Renal pelvis (tissue), 12 donors: ENCODE results near the gene KLHDC3. TPM values are rescaled to one million over a fixed set of nuclear protein-coding genes. Genes with fewer than 3 reads are reported as not detected.

Experiments
- DNase-seq: peaks from one replicate; pipeline ENCODE4 v3.0.0-alpha.2; 2013
- long read RNA-seq, 16 experiments: transcript quantifications; one replicate each; lab custom pipeline, GENCODE V29; 2026
- polyA plus RNA-seq, 3 donors: library from polyadenylated mRNA; unstranded; fragments of 120-200 nt; gene quantifications; one replicate each; pipeline ENCODE4 v1.2.1, GENCODE V29; 2013; ENCODE audit not compliant: insufficient read length in 3 of 3

The KLHDC3 gene, protein sequence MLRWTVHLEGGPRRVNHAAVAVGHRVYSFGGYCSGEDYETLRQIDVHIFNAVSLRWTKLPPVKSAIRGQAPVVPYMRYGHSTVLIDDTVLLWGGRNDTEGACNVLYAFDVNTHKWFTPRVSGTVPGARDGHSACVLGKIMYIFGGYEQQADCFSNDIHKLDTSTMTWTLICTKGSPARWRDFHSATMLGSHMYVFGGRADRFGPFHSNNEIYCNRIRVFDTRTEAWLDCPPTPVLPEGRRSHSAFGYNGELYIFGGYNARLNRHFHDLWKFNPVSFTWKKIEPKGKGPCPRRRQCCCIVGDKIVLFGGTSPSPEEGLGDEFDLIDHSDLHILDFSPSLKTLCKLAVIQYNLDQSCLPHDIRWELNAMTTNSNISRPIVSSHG
- polyA plus RNA-seq: 100 to 1,000 TPM in 2 of 3 donors, 10 to 100 TPM in 1; 95.6 to 106 (median 106) TPM
- long read RNA-seq, donor 1, transcript KLHDC3-202 (11 exons, 1,909 nt): major isoform, 29 of 29 reads
- long read RNA-seq, donor 1, partial matches to known transcripts: 0 of 29 reads
- long read RNA-seq, donor 1, other reads (novel, unspliced or antisense): 0 of 29 reads
- long read RNA-seq, donor 2, transcript KLHDC3-202 (11 exons, 1,909 nt): major isoform, 44 of 55 reads
- long read RNA-seq, donor 2, partial matches to known transcripts: 11 of 55 reads
- long read RNA-seq, donor 2, other reads (novel, unspliced or antisense): 0 of 55 reads
- long read RNA-seq, donor 3, transcript KLHDC3-202 (11 exons, 1,909 nt): major isoform, 35 of 59 reads
- long read RNA-seq, donor 3, partial matches to known transcripts: 24 of 59 reads
- long read RNA-seq, donor 3, other reads (novel, unspliced or antisense): 0 of 59 reads
- long read RNA-seq, donor 4, transcript KLHDC3-202 (11 exons, 1,909 nt): major isoform, 40 of 47 reads
- long read RNA-seq, donor 4, partial matches to known transcripts: 7 of 47 reads
- long read RNA-seq, donor 4, other reads (novel, unspliced or antisense): 0 of 47 reads
- long read RNA-seq, donor 5, transcript KLHDC3-202 (11 exons, 1,909 nt): major isoform, 11 of 11 reads
- long read RNA-seq, donor 5, partial matches to known transcripts: 0 of 11 reads
- long read RNA-seq, donor 5, other reads (novel, unspliced or antisense): 0 of 11 reads
- long read RNA-seq, donor 6, transcript KLHDC3-202 (11 exons, 1,909 nt): major isoform, 37 of 43 reads
- long read RNA-seq, donor 6, partial matches to known transcripts: 6 of 43 reads
- long read RNA-seq, donor 6, other reads (novel, unspliced or antisense): 0 of 43 reads
- long read RNA-seq, donor 7, transcript KLHDC3-202 (11 exons, 1,909 nt): major isoform, 45 of 68 reads
- long read RNA-seq, donor 7, partial matches to known transcripts: 16 of 68 reads
- long read RNA-seq, donor 7, other reads (novel, unspliced or antisense): 7 of 68 reads
- long read RNA-seq, donor 8, transcript KLHDC3-202 (11 exons, 1,909 nt): major isoform, 24 of 38 reads
- long read RNA-seq, donor 8, partial matches to known transcripts: 14 of 38 reads
- long read RNA-seq, donor 8, other reads (novel, unspliced or antisense): 0 of 38 reads
- long read RNA-seq, donor 9, transcript KLHDC3-202 (11 exons, 1,909 nt): major isoform, 49 of 94 reads
- long read RNA-seq, donor 9, partial matches to known transcripts: 45 of 94 reads
- long read RNA-seq, donor 9, other reads (novel, unspliced or antisense): 0 of 94 reads
- long read RNA-seq, donor 10, transcript KLHDC3-202 (11 exons, 1,909 nt): major isoform, 36 of 43 reads
- long read RNA-seq, donor 10, partial matches to known transcripts: 7 of 43 reads
- long read RNA-seq, donor 10, other reads (novel, unspliced or antisense): 0 of 43 reads
- long read RNA-seq, donor 11, transcript KLHDC3-202 (11 exons, 1,909 nt): major isoform, 14 of 44 reads
- long read RNA-seq, donor 11, partial matches to known transcripts: 30 of 44 reads
- long read RNA-seq, donor 11, other reads (novel, unspliced or antisense): 0 of 44 reads
- long read RNA-seq, donor 12, transcript KLHDC3-202 (11 exons, 1,909 nt): major isoform, 53 of 74 reads
- long read RNA-seq, donor 12, partial matches to known transcripts: 20 of 74 reads
- long read RNA-seq, donor 12, other reads (novel, unspliced or antisense): 0 of 74 reads
- long read RNA-seq, donor 13, transcript KLHDC3-202 (11 exons, 1,909 nt): major isoform, 11 of 11 reads
- long read RNA-seq, donor 13, partial matches to known transcripts: 0 of 11 reads
- long read RNA-seq, donor 13, other reads (novel, unspliced or antisense): 0 of 11 reads
- long read RNA-seq, donor 14, transcript KLHDC3-202 (11 exons, 1,909 nt): major isoform, 55 of 89 reads
- long read RNA-seq, donor 14, partial matches to known transcripts: 34 of 89 reads
- long read RNA-seq, donor 14, other reads (novel, unspliced or antisense): 0 of 89 reads
- long read RNA-seq, donor 15, transcript KLHDC3-202 (11 exons, 1,909 nt): major isoform, 62 of 77 reads
- long read RNA-seq, donor 15, partial matches to known transcripts: 15 of 77 reads
- long read RNA-seq, donor 15, other reads (novel, unspliced or antisense): 0 of 77 reads
- long read RNA-seq, donor 16, transcript KLHDC3-202 (11 exons, 1,909 nt): major isoform, 35 of 45 reads
- long read RNA-seq, donor 16, partial matches to known transcripts: 10 of 45 reads
- long read RNA-seq, donor 16, other reads (novel, unspliced or antisense): 0 of 45 reads

- DNase-seq: peak; percentile 100
These were observed at the start of gene KLHDC3, which contains the start of gene MEA1 for GRCh38 chr6:43013843-43014433. KLHDC3 (plus strand) TSS chr6:43014249; CDS start chr6:43017193, 2,944 bp downstream. MEA1 (minus strand) TSS chr6:43013946; CDS start chr6:43013813, 133 bp downstream.

DNA sequence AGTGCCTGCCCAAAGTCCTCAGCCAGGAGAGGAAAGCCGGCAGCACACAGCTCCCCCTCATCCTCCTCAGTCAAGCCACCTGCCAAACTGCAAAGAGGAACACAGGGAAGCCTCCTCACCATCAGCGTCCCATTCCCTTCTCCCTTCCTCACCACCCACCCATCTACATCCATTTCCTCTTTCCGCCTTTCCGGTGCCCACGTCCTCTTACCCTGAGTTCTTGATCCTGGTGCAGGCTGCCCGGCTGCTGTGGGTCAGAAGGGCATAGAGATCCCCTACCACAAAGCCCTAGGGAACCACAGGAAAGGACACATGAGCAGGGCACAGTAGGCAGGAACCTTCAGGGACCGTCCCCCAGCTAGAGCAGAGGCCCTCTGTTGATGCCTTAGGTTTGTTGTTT lies 47.5 kb upstream of the KLHDC3 start:
- DNase-seq: no peak

DNA sequence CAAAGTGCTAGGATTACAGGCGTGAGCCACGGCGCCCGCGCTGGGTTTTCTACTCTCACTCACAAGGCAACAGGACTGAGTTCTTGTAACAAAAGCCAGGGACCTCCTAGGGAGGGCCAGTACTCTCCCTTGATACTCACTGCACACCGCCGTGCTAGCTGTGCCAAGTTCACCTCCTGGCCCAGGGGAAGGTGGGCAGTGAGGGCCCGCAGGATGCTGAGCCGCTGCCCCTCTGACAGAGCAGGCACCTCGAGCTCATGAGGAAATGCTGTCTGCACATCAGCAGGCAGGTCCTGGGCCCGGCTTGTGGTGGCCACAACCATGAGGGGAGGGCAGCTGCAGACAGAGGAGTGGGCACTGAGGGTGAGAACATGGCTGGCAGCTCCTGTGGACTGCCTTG lies 46.8 kb upstream of the KLHDC3 start:
- DNase-seq: no peak

DNA sequence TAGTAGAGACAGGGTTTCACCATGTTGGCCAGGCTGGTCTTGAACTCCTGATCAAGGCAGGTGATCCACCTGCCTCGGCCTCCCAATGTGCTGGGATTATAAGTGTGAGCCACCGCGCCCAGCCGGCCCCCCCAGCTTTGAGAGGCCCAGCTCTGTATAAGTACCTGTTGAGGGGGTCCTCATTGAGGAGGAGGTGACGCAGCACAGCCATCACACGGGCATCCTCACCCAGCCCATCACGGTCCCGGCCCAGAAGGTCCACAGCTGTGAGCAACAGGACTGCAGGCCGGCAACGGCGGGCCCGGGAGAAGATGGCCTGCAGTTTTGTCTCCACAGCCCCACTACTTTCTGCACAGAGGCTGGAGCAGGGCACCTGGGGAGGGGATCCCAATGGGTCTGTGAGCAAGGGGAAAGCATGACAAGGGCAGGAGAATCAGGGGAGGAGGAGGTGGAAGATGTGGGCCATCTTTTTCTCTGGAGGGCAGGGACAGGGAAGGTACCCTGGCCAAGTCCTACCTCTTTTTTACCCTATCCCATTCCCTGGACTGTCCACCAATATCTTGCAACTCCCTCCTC lies 45.8 kb upstream of the KLHDC3 start:
- DNase-seq: no peak

- no peak for DNase-seq
These were observed 45.3 kb upstream of the KLHDC3 start for GRCh38 chr6:42968783-42969182.

GRCh38 chr6:42969431-42969830 lies 44.6 kb upstream of the KLHDC3 start:
- no peak for DNase-seq

- DNase-seq: no peak
These were observed 44.1 kb upstream of the KLHDC3 start for GRCh38 chr6:42969934-42970333.

DNA sequence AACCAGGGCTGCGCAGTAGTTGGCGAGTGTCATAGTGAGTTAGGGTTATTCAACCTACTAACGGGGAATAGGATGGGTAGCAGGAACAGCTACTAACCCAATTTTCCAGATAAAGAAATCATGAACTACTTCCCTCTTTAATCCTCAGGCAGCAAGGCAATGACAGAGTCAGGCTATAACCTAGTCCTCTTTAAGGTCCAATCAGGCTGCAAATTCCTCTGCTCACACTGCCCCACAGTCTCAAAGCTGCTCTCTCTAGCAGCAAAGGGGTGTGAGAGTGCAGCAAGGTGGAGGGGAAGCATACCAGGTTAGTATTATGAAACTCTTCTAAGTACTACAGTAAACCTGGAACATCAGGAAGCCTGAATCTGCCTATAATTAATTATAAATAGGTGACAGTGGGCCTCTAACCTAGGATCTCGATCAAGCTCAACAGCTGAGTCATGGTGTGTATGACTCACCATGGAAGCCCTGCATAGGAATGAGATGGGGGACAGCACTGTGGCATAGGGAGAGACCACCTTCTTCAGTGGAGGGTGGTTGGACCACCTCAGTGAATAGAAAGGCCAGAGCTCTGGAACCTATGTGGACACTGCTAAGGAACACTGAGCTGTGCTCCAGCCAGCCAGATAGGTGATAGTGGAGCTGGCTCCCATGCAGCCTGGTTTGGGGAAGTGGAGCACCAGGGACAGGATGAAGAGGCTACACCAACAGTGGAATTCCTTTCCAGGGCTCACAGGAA lies 43.0 kb upstream of the KLHDC3 start:
- no peak for DNase-seq

- no peak for DNase-seq
These were observed 42.2 kb upstream of the KLHDC3 start for GRCh38 chr6:42971746-42972327.

GRCh38 chr6:42973926-42974325 lies 40.1 kb upstream of the KLHDC3 start:
- no peak for DNase-seq

DNA sequence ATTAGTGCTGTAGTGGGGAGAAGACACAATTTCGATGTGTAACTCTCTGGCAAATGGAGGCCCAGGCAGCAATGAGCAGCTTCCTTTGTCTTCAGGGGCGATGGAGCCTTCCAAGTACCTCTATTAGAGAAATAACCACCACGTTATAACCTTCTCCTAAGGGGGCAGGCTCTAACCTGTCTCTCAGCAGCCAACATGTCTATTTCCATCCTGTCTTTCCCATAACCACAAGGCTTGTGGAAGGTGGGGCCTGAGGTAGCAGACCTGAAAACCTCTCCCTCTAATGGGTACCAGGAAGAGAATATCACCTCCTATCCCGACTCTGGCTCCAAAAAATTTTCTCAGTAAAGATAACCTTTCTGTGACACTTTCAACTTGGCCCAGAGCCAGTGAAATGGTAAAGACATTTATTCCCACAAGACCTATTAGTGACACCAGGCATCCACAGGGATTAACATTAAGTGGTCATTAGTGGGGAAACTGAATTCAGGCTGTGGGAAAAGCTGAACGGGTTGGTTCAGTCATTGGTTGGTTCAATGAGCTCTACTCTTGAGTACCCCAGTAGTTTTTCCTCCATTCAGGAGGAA lies 39.0 kb upstream of the KLHDC3 start:
- no peak for DNase-seq

DNA sequence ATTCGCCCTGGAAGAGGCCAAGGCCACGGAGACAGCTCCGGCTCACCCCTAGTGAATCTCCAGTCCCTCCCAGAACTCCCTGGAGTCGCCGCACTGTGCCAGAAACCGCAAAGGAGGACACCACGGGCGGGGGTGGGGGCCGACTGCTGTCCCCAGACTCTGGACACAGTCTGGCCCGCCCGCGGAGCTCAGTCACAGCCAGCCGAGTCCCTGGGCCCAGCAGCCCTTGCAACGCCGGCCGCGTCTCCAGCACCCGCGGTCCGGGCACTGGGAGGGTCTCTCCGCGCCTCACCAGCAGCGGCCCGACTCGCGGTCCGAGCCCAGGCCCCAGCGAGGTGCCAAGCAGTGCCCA lies 35.6 kb upstream of the KLHDC3 start:
- DNase-seq: no peak

- peak; percentile 90 for DNase-seq
These were observed 35.1 kb upstream of the KLHDC3 start, which contains the start of gene PEX6 for GRCh38 chr6:42978839-42979522. PEX6 (minus strand) TSS chr6:42979181; CDS start chr6:42979150, 31 bp downstream.

DNA sequence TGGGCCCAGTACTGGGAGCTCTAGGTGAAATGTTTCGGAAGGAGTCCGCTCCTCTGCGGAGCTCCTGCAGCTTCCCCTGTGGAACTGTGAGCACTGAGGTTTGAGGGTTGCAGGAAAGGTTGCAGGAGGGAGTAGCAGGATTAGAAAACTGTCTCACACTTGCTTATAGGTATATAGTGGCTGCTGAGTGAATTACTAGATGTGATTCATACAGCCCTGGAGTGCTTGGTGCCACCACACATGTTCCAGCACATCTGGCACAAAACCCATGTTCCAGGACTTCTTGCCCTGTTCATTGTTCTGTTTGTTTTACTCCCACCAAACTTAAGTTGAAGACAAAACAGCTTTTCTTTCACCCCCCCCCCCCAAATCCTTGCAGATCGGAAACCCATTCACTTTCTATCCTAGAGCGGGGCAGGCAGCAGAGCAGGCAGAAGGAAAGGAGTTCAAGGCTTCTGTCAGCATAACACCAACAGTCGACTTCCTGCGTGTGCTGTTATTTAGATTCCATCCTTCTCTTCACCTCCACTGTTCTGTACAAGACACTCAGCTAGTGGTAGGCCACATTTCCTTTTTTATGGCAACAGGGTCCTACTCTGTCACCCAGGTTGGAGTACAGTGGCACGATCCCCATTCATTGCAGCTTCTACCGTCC lies 34.4 kb upstream of the KLHDC3 start:
- DNase-seq: no peak

GRCh38 chr6:42981836-42982235 lies 32.2 kb upstream of the KLHDC3 start:
- no peak for DNase-seq
